ENCODE measurements around the gene RHCE.
A peak's percentile ranks its signal among the peaks of the same experiment; 100 is the strongest.
"Not testable (repeated sequence)": the region's sequence is repeated elsewhere in the genome, so short reads cannot be mapped to it uniquely, and the experiment has no call there.

RHCE gene

DNA sequence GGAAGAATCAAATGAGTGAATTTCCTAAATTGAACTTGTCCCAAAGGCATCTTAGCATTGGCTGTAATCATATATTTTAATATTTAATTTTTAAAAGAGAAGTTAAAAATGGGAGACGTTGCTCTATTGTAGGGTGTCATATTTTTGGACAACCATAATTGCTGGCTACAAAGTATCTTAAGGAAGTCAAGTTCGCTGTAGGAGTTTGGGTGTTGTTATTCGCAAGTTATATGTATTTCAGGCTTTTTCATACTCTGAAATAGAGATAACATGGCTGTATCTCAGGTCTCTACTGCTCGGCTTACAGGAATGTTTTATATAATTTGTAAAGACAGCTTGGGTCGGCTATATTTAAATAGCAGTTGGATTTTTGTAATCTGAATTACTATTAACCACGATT lies 81.6 kb downstream of the RHCE start:
- DNase-seq, result peak; percentile 16

DNA sequence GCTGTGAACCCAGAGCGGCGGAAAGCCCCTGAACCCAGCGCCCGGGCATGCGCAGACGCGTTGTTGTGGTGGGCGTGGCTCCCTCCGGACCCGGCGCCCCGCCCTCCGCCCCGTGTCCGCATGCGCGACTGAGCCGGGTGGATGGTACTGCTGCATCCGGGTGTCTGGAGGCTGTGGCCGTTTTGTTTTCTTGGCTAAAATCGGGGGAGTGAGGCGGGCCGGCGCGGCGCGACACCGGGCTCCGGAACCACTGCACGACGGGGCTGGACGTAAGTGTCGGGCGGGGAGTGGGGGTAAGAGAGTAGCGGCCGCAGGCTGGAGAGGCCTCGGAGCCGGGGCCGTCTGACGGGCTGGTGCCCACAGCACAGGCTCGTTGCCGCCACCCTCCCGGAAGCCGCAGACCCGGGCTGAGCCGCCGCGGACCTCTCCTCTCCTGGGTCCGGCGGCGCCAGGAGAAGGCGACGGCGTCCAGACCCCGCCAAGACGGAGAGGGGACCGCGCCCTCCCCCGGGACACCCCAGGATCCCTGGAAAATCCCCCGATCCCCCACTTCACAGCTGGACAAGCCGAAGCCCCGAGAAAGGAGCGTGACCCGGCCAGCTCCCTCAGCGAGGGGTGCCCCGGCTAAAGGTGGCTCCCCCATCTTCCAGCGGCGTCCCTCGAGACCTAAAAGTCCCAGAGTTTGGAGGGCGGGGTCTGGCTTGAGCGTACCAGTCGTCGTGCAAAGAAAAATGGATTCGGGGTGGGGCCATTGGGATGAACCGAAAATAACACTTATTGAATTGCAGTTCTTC lies 82.2 kb downstream of the RHCE start, which contains the start of gene TMEM50A:
TMEM50A (plus strand) TSS at position 147 of the 794 bp plus-strand sequence. CDS start 2,153 bp downstream, outside the sequence.
- peak; percentile 82 for DNase-seq

DNA sequence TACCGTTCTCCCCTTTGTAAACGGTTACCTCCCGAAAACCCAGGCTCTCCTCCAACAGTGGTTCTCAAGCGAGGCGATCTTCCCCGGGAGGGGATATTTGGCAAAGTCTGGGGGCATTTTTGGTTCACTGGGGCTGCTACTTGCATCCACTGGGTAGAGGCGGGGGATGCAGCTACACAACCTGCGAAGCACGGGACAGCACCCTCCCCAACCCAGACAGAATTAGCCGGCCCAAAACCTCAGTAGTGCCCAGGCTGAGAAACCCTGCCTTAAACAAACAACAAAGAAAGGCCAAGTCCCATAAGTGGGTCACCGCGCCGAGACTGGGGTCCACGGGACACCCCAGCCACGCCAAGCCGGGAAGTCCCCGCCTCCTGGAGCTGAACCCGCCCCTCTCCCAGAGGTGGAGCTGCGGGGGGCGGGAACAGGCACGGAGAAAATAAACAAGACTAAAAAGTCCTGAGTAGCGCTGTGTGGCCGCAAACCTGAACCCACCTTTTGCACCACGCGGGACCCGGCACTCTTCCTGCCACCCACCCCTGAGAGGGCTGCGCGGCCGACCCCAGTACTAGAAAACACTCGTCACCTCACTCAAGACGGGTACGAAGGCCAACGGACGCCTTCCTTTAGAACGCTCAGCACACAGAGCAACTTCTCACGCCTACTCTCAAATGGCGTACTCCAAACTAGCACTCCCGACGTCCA lies 83.0 kb downstream of the RHCE start:
- DNase-seq, result not testable (repeated sequence)

DNA sequence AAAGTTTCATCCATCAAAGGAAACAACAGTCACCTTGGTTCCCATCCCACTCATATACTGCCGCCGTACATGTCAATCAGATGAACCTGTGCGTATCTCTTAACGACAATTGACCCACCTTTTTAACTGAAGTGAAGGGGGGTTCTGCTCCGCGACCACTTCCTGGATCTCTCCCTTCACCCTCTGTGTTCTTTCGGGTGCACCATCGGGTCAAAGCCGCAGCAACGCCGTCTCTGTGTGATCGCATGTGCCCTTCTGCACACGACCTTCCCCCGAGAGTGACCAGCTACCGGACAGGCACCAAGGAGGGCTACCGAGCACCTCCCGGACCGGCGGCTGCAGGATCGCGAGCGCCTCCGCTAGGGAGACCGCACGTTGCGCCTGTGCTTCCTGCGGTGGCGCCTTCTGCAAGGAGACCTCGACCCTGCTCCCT lies 83.7 kb downstream of the RHCE start:
- peak; percentile 21 for DNase-seq

DNA sequence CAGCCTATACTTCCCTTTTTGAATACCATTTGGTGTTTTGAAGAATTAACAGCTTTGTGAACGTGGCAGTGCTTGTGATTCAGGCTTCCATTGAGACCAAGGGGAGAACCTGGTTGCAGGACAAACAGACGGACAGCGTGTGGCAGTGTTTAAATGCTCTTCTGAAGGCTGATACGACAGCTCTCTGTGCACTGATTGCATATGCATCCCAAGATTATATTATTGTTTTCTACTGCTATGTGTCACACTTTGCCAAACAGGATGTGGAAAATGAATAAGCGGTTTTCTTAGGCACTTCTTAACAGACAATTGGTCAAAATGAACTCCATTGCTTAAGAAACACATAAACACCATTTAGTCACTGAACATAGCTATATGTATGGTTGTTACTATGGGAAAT lies 90.7 kb downstream of the RHCE start:
- DNase-seq, result not testable (repeated sequence)

DNA sequence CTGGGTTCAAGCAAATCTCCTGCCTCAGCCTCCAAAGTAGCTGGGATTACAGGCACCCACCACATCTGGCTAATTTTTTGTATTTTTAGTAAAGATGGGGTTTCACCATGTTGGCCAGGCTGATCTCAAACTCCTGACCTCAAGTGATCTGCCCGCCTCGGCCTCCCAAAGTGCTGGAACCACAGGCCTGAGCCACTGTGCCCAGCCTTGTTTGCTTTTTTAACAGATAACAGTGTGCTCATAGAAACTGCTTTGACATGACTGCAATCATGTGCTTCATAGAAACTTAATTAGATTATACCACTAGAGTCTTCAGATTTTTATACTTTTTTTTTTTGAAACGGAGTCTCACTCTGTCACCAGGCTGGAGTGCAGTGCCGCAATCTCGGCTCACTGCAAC lies 91.3 kb downstream of the RHCE start:
- not testable (repeated sequence) for DNase-seq

DNA sequence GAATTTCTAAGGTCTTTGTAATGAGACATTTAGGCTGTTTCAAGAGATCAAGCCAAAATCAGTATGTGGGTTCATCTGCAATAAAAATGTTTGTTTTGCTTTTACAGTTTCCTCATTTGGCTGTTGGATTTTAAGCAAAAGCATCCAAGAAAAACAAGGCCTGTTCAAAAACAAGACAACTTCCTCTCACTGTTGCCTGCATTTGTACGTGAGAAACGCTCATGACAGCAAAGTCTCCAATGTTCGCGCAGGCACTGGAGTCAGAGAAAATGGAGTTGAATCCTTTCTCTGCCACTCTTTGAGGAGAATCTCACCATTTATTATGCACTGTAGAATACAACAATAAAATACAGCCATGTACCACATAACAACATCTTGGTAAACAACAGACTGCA lies 91.8 kb downstream of the RHCE start:
- DNase-seq, result not testable (repeated sequence)

DNA sequence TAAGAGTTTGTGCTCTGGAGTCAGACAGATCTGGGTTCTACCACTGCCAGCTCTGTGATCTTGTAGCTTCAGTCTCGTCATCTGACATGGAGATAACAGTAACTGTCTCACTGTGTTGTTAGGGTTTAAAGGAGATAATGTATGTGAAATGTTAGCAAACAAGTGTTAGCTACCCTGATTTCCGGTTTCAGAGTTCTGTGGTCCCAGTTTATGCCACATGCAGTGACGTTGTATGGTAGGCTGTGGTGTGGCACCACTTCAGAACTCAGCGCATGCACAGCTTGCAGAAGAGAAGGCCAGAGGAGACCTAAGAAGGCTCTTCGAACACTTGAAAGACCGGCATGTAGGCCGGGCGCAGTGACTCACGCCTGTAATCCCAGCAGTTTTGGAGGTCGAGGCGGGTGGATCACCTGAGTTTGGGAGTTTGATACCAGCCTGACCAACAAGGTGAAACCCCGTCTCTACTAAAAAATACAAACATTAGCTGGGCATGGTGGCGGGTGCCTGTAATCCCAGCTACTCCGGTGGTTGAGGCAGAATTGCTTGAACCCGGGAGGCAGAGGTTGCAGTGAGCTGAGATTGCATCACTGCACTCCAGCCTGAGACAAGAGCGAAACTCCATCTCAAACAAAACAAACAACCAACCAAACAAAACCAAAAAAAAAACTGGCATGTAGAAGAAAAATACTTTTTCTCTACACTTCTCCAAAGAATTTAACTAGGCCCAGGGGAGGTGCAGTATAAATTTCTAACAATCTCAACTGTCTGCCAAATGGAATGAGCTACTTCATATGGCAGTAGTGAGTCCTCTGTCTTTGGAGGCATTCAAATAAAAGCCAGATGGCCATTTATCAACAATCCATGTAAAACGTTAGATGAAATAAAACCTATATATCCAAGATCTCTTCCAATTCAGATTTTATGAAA lies 92.5 kb downstream of the RHCE start:
- DNase-seq, result not testable (repeated sequence)

DNA sequence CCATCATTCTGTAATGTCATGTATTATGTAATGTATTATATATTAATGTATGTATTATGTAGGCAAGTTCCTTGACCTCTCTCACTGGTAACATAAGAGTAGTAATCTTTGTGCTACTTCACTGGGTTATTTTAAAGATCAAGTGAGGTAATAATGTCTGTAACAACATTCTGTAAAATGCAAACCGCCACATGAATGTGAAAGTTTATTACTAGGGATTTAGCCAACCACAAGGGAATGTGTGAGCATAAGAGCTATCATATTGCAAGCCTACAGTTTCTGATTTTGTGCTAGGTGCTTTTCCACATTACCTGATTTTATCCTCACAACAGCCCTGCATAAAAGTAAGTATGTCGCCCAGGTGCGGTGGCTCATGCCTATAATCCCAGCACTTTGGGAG lies 96.2 kb downstream of the RHCE start:
- DNase-seq, result not testable (repeated sequence)

DNA sequence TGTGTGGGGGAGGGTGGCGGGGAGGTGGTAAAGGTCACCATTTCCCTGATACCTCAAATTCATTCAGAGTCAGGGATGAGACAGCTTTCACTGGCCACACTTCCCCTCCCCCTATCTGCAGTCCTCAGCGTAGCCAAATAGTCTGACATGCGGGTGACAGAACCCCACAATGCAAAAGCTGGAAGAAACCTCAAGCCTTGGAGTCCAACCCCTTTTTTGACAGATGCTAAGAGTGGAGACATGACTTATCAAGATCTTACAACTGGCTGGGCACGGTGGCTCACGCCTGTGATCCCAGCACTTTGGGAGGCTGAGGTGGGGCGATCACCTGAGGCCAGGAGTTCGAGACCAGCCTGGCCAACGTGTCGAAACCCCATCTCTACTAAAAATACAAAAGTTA lies 98.5 kb downstream of the RHCE start:
- DNase-seq, result not testable (repeated sequence)

DNA sequence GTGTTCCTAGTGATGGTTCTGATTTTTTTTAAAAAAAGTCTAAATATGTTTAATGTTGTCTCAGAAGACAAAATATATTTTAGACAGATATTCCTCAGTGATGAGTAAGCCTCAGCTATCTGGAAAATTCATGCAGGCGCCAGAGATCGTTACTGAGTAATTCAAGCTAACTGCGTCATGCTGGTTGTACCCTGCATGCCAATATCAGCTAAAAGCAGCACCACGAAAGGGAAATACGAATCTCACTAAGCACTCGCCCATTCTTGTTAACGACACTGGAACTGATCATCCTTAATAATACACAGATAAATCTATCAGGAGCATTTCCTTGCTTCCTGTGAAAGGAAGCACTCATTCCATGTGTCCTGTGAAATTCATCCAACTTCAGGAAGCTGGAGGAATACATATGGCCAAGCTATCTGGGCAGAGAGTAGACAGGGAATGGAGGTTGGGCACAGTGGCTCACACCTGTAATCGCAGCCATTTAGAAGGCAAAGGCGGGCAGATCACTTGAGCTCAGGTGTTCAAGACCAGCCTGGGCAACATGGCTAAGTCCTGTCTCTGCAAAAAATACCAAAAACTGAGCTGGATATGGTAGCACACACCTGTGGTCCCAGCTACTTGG lies 100.2 kb downstream of the RHCE start:
- DNase-seq, result not testable (repeated sequence)

DNA sequence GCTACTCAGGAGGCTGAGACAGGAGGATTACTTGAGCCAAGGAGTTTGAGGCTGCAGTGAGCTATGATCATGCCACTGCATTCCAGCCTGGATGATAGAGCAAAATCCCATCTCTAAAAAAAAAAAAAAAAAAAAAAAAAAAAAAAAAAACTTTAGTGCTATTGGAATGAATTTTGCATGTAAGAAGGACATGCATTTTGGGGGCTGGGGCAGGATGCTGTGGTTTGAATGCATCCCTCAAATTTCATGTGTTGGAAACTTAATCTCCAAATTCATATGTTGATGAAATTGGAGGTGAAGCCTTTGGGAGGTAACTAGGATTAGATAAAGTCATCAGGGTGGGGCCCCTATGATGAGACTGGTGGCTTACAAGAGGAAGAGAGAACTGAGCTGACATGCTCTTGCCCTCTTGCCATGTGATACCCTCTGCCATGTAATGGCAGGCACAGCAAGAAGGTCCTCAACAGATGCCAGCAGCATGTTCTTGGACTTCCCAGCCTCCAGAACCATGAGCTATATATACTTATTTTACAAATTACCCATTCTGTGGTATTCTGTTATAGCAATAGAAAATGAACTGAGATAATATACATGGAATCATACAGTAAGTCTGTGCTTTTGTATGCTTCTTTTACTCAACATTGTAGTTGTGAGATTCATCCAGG lies 107.7 kb downstream of the RHCE start:
- DNase-seq, result not testable (repeated sequence)
